NCI-H187 (cell line): ENCODE results near the gene ARID5B.
"Not testable (repeated sequence)": the region's sequence is repeated elsewhere in the genome, so short reads cannot be mapped to it uniquely, and the experiment has no call there.

Source experiments
- DNase-seq, 2 experiments: peaks; one replicate each; lab custom pipeline; 2025; lab: John Stamatoyannopoulos, UW

The ARID5B gene

DNA sequence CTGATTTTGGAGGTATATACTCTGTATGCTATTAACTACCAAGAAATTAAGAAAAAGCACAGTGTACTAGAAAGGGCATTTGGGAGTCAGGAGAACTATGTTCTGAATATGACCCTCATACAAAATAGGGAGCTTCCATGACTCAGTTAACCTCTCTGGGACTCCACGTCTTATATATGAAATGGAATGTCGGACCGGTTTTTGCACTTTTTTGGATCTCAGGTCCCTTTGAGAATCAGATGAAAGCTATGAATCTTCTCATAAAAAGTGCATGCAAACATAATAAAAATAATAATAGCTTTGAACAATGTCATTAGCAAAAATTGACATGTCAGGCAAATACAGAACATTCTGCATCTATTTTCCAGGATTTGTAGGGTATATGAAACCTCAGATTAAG, 113.0 kb downstream of the ARID5B start:
- no peak for DNase-seq

DNA sequence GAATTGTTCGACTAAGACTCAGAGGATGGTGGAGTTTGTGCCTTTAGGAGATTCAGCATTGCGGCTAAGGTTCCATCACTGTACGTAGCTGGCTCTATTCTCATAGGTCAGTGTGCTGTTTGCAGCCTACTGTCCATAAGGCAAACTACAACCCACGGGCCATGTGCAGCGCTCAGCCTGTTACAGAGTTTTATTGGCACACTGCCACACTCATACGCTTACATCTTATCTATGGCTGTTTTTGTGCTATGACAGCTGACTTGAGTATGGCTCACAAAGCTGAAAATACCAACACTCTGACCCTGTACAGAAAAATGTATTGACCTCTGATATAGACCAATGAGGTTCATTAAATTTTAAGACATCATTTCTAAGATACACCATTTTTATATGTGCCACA, 114.5 kb downstream of the ARID5B start:
- DNase-seq = no peak

DNA sequence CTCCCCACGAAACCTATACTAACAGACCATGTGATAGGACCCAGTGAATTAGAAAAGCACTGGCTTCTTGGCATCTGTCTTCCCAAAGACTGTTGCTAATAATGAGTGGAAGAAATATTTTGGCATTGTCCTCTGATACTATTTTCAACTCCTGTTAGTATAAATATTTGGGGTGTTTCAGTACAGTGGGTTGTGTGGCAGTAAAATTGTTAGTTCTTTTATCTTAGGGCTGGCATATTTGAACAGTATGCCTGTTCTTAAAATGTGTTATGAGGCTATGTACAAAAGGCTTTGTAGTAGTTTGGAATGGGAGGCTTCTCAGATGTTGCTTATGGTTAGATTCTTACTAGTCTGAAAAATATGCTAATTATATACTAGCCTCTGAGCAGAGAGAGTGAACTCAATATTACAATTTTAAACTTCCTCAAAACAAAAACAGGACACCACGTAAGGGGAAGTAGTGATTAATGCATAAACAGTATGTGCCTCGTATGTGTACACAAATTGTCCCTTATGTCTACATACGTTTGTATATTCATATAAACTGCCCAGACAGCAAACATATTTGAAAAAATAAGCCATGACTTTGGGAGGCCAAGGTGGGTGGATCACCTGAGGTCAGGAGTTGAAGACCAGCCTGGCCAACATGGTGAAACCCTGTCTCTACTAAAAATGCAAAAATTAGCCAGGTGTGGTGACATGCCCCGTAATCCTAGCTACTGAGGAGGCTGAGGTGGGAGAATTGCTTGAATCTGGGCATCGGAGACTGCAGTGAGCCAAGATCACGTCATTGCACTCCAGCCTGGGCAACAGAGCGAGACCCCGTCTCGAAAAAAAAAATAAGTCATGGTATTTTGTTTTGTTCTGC, 115.4 kb downstream of the ARID5B start:
- DNase-seq = no peak

DNA sequence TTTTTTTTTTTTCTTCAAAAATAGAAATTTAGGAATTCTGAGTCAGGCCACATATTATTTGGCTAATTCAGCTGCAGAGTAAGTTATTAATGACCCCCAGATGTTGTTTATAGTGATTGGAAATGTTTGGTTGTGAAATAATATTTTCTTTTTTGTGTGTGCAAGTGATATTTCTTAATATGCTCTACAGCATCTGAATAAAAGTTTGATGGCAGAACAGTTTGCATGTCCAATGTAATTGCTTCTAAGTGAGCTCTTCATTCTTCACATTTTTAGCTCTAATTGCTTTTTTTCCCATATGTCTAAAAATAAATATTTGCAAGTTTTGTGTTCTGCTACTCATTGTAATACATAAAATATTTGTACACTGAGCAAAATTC, 116.0 kb downstream of the ARID5B start:
- no peak for DNase-seq

GRCh38 chr10:62018131-62018911, 116.8 kb downstream of the ARID5B start:
- no peak for DNase-seq

- no peak for DNase-seq
Observed at GRCh38 chr10:62019013-62019684, 117.7 kb downstream of the ARID5B start.

GRCh38 chr10:62019685-62020359, 118.3 kb downstream of the ARID5B start:
- no peak for DNase-seq

DNA sequence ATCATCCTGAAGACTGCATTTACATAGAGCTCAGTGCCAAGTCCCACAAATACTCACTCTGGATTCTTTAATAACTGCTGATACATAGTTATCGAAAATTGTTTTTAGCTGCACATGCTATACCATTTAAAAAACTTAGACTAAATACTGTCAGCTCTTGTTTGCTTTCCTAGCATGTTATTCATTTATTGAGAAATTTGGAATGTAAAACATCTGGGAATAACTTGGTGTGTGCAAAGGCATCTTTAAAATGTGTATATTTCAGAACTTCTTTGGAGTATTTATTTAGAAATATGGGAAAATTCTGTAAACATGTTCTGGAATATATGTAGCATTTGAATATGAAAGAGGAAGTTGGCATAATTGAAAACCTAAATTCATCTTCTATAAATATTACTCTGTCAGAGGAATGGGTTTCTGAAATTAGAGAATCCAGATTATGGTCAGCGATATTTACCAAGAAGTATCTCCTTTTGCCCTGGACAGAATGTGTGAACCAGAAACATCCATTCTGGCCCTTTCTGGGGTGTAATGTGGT, 119.7 kb downstream of the ARID5B start:
- DNase-seq = no peak

DNA sequence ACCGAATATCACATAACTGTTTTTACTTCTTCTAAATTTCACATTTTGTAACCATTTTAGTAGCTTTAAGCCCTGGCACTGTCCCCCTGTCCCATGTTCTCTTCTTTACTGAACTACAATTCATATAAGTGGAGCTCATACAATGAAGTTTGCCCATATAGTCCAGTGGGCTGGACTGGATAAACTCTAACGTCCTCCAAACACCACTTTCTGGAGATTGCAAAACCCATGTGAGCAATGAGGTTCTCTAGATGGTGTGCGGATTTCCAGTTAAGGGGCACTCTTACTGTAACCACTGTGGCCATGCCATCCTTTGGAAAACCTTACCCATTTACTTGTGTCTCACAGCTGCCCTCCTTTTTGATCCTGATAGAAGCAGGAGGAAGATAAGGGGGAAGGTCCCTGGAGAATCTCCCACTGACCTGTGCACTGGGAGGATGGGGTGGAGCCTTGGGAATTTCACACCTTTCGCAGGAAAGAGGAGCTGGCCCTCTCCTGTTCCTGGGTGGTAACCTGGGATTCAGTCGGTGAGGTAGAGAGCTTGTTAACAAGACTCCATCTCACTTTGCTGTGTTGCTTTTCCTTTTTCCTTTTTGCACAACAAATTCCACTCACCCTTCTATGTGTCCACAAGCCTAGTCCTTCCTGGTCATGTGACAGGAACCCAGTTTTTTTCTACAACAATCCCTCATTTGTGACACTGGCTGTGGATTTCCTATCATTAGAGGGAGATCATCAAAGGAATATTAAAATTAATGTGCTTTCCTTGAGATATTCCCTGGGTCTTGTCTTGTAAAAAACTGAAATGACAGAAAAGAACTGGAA, 120.7 kb downstream of the ARID5B start:
- DNase-seq = no peak

GRCh38 chr10:62022830-62023229, 121.3 kb downstream of the ARID5B start:
- DNase-seq = no peak

- no peak for DNase-seq
Observed at GRCh38 chr10:62023329-62023728, 121.8 kb downstream of the ARID5B start.

DNA sequence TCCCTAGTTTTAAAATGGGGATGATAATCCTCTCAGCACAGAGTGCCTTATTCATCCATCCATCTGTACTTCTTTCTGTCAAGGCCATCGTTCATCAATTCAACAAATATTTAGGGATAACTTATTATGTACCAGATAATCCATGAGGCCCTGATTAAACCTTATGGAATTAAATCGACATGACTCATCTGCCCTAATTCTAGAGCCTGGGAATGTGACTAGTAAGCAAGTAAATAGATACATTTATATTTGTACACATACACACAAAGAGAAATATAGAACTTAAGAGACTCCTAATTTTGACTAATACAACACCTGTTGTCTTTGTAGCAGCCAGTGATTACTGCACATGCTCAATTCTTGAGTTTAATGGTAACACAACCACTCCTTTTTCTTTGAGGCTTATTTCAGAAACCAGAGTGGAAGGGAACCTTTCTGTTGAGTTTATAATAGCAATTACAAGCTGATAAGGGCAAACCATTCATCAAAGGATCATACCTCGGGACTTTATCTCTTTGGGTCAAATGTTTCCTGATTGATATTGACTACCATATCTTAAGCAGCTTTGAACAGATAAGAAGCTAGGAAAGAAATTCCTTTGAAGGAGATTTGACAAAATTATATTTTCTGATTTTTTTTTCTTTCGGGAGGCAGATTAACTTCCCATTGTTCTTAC, 122.7 kb downstream of the ARID5B start:
- DNase-seq = no peak

GRCh38 chr10:62025134-62025794, 123.8 kb downstream of the ARID5B start:
- no peak for DNase-seq

- no peak for DNase-seq
Observed at GRCh38 chr10:62025901-62026879, 124.7 kb downstream of the ARID5B start.

- no peak for DNase-seq
Observed at GRCh38 chr10:62027841-62028501, 126.5 kb downstream of the ARID5B start.

GRCh38 chr10:62028502-62028842, 127.0 kb downstream of the ARID5B start:
- not testable (repeated sequence) for DNase-seq

DNA sequence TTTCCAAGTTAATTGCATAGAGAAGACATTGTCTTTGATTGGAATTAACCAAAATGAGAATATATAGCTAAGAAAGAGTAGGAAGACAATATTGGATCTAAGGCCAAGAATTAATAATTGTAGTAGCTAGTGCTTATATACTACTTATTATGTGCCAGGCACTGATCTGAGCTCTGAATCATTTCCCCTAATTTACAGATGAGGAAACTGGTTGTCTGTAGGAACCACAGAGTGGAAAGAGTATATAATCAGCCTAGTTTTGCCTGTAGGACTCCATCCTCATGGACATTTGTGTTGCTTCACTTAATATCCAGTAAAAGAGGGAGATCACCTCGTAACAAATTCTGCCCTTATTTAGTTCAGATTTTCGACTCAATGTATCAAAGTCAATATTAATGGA, 127.9 kb downstream of the ARID5B start:
- DNase-seq = no peak

- DNase-seq = no peak
Observed at GRCh38 chr10:62031507-62031906, 130.0 kb downstream of the ARID5B start.
